ENCODE measurements around the gene GCAT.

Gene GCAT

DNA sequence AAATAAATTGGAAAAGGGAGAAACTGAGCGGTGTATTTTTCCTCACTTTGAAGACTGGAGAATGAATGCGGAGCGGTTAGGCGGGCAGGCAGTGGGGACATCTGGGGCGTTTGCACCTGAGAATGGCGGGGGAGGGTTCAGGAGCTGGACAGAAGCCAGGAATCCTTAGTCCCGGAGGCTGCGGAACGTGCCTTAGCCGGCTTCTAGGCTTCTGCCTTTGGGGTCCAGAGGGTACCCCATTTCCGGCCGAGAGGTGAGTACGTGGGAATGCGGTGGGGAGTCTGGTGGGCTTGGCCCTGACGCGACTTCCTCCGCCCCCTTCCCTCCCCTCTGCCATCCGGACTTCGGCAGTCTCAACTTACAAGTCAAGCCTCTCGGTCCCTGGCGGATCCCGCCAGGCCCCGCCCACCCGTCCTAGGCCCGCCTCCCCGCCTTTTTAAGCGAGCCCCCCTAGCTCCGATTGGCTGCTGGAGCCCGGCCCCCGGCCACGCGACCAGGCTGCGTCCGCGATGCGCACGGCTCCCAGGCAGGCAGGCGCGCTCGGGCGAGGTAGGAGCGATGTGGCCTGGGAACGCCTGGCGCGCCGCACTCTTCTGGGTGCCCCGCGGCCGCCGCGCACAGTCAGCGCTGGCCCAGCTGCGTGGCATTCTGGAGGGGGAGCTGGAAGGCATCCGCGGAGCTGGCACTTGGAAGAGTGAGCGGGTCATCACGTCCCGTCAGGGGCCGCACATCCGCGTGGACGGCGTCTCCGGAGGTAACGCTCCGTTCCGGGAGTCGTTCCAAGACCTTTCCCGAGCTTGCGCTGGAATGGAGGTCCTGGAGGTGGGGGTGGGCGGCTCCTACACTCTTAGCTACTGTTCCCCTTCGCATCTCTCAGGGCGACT, at the start of gene GCAT:
Gene GCAT, plus strand, starts transcription at position 525 of the 884 bp plus-strand sequence. Its CDS starts 34 bp downstream, at position 559.
- no peak for DNase-seq

DNA sequence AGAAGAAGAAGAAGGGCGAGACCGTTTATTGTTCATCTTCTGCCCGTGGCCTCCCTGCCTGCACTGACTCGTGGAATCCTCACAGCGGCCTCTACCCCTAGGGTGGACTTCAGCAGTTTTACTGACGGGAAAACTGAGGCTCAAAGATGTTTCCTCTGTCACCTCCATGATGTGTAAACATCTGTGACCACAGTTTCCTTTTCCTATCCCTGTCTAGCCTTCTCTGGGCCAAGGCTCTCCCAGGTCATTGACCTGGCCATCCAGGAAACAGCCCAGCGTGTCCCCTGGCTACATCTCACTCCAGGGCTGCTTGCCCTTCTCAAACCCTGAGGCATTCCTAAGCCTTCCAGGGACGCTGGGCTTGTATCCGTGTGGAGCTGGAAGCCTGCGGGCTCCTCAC, 49.0 kb upstream of the GCAT start:
- no peak for DNase-seq

DNA sequence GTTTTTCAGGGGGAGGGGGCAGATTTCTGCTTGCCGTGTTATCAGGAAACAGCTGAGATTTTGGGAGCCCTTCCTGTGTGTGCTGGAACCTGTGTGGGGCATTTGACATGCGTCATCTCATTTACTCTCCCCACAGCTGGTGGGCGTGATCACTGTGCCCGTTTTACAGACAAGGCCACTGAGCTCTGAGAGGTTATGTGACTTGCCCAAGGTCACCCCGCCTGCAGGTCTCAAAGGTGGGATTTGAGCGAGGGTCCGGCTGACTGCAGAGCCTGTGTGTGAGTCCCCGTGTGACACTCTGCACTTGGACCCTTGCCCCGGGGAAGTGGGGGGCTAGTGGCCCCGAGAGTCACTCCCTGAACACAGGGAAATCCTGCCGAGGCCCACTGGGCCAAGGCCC, 48.5 kb upstream of the GCAT start:
- no peak for DNase-seq

DNA sequence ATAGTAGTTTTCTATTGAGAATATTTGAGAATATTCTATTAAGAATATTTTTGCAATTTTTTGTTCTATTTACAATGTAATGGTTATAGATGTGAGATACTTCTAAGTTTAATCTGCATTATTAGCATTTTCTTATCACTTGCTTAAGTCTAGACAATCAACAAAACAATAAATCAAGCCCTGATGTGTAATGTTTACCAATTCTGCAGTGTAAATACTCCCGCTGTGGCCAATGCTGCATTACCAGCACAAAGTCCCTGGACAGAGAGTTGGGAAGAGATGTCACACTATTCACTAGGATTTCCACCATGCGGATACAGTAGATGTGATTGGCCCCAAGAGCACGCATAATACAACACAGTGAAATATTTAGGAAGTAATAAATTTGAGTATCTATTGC, 47.6 kb upstream of the GCAT start:
- no peak for DNase-seq

DNA sequence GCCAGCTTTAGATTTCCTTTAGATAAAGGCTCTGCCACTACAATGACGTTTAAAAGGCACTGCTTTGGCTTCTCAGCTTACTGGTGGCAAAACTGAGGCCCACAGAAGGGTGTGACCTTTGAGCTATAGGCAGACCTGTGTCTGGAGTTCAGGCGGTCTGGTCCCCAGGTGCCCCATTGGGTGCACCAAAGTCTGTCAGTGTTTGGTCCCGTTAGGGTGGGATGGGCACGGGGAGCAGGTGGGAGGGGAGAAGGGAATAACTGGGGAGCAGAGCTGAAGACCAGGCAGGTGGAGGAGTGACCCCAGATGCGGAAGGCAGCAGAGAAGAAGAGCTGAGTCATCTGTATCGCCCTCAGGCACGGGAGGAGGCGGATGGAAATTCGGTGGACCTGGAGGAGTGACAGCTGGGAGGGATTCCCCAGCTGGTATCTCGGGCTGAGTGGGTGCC, 45.3 kb upstream of the GCAT start:
- no peak for DNase-seq

DNA sequence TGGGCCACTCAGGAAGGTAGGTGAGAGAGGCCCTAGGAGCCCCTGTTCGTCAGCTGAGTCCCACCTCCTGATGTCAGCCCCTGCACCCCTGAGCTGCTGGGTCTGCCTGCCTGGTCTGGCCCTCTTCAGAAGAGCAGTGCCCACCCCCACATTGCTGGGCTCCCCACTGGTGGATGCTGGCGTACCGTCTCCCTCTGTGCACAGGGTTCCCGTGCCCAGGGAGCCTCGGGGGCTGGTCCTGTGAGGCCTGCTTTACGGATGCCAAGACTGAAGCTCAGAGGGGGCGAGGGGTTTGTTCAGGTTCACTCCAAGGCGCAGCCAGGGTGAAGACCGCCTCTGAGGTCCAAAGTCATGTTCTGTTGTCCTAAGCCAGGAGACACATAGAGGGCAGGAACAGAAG, 44.7 kb upstream of the GCAT start:
- DNase-seq: no peak

DNA sequence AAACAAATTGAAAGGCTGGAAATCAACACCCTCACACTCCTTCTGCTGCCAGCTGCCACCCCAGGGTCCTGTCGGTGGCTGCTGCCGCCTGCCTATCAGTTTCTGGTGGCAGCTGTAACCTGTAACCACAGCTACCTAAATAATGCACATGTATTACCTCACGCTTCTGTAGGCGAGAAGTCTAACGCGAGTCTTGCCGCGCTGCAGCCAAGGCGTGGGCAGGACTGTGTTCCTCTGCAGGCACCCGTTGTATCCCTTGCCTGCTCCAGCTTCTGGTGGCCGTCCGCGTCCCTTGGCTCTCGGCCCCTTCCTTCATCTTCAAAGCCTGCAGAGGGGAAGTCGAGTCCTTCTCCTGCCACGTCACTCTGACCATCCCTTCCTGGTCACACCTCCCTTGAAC, 44.1 kb upstream of the GCAT start:
- DNase-seq: no peak

DNA sequence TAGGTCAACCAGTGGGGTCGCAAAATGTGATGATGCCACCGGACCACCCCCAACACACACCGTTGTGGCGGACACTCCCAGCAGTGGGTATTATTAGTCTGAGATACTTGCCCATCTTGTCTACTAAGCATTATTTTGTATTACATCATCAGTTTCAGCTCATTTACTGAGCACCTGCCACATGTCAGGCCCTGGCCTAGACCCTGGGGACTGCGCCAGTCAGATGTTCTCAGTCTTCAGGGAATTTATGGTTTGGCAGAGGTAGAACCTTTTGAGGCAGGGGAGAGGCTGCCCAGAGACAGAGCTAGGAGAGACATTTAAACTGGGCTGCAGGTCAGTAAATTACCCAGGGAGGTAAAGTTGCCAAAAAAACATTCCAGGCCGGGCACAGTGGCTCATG, 43.1 kb upstream of the GCAT start:
- DNase-seq: no peak

DNA sequence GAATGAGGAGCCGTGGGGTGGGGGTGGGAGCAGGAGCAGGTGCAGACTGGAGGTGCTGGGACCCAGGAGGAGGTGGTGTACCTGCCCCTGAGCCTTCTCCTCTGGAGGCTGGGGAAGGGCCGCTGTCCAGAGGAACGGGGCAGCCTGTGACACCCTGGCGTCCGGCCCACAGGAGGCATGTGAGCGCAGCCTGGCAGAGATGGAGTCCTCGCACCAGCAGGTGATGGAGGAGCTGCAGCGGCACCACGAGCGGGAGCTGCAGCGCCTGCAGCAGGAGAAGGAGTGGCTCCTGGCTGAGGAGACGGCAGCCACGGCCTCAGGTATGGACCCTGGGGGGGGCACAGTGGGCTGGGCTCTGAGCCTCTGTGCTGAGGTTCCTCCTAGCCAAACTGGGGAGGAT, 42.2 kb upstream of the GCAT start:
- DNase-seq: no peak

DNA sequence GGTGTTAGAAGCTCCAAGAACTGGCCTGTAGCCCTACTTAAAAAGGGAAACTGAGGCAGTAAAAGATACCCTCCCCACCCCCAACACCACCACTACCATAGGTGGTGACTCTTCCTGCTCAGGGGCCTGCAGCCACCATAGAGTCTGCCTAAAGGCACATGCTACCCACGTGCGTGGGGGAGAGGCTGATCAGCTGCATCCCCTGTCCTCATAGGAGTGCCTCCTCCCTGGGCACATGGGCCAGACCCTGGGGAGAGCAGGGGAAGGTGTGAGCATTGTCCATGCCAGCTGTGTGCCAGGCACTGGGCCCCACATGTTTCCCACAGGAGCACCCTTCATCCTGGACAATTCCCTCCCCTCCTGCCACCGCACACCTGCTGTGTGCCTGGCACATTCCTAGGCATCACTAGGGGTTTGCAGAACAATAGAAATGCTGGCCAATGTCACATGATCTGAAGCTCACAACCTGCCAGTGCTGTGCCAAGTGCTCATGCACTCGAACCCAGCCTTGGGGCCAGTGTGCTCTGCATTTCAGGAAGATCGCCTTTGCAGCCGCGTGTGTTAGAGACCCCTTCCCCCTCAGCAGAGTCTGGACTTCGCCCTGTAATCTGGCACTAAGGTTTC, 41.7 kb upstream of the GCAT start:
- no peak for DNase-seq

DNA sequence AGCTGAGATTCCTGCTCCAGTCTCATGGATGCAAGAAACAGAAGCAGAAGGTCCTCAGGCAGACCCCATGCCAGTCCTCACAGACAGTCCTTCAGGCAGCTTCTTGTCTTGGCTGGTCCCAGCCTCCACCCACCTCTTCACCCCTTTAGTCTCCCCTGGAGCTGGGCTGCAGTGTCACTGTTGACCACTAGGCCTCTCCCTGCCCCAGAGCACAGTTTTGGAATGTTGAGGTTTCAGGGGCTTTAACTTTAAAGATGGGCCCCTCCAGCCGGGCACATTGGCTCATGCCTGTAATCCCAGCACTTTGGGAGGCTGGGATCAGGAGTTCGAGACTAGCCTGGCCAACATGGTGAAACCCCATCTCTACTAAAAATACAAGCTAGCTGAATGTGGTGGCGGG, 39.5 kb upstream of the GCAT start:
- DNase-seq: no peak

DNA sequence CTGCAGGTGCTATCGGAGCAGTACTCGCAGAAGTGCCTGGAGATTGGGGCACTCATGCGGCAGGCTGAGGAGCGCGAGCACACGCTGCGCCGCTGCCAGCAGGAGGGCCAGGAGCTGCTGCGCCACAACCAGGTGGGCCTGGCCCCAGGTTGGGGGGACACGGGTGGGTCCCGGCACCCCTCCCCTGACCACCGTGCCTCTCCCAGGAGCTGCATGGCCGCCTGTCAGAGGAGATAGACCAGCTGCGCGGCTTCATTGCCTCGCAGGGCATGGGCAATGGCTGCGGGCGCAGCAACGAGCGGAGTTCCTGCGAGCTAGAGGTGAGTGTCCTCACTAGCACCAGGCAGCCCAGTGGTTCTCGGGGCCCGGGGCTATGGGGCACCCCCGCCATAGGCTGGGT, 38.7 kb upstream of the GCAT start:
- DNase-seq: no peak

DNA sequence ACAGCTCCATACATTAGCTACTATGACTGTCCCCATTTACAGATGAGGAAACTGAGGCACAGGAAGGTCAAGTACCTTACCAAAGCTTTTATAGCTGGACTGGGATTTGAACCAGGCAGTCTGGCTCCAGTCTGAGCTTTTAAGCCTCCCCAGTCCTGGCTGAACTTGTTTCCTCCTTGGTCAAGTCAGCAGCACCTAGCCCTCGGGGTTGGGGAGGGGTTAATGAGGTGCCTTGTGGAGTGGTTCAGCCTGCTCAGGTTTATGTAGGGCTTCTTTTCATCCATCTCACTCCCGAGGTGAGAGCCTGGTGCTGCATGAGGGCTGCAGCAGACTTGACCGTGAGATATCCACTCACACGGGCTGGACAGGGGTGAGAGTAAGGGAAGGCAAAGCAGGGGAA, 36.7 kb upstream of the GCAT start:
- no peak for DNase-seq

DNA sequence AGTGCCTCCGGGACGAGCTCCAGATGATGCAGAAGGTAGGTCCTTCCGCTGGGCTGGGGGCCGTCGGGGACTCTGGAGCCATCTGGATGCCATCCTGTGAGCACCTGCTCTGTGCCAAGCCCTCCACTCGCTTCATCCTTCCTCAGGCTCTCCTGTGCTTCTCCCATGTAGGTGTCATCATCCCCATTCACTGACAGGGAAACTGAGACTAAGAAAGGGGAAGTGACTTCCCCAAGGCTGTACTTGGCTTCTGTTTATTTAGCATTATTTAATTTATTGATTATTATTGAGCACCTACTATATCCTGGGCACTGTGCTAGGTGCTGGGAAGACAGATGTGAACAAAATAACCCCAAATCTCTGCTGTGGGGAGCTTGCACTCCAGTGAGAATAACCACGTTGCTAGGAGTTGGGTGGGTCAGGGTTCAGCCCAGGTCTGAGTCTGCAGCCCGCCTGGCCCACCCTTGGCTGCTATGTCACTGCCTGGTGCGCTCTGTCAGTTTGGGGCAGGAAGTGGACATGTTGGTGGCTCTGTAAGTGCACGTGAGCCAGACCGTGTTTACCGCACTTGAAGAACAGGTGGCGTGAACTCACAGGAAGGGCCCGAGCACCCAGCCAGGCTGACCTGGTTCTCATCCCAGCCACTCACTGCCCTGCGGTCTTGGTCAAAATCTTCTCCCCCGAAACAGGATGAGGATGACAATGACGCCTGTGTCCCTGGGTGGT, 35.9 kb upstream of the GCAT start:
- no peak for DNase-seq

DNA sequence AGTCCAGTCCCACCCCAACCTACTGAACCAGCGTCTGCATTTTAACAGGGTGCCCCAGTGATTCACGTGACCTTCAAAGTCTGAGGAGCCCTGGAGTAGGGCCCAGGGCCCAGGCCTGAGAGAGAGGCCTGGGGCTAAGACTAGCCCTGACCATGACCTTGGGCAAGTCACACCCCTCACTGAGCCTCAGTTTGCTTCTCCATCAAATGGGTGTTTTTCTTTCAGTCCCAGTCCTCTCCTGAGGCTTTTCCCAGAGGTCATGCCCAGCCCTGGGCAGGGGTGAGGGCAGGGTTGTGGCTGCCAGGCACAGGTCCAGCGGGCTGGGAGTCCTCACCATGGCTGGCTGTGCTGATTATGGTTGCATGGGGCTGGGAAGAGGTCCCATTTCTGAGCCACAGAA, 33.0 kb upstream of the GCAT start:
- DNase-seq: no peak

DNA sequence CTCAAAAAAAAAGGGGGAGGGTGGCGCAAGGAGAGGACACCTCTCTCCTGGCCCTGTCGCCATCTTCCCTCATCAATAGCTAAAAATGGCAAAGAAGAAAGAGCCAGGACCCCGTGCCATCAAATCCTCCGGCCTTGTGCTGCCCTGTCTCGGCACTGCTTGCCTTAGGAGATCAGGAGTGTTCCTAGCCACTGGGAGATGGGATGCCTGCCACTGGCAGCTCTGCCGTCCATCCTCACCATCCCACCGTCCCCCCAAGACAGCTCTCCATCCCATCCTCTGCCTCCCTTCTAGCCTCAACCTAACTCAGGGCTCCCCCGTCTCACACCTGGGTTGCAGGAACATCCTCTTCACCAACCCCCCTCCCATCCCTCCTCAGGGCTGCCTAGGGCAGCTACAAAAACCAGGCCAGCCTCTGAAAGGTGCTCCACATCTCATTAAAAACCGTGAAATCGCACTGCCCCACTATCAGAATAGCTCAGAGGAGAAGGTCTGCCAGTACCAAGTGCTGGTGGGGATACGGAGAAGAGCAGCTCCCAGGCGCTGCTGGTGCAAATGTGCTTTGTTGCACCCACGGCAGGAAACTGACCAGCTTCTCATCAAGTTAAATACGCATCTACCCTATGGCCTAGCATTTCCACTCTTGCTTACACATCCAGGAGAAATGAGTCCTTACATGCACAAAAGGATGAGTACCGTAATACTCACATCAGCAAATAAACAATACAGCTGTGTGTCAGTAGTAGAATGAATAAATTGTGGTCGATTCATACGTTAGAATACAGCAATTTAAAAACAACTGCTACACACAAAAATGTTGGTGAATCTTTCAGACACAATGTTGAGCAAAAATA, 31.7 kb upstream of the GCAT start:
- no peak for DNase-seq

DNA sequence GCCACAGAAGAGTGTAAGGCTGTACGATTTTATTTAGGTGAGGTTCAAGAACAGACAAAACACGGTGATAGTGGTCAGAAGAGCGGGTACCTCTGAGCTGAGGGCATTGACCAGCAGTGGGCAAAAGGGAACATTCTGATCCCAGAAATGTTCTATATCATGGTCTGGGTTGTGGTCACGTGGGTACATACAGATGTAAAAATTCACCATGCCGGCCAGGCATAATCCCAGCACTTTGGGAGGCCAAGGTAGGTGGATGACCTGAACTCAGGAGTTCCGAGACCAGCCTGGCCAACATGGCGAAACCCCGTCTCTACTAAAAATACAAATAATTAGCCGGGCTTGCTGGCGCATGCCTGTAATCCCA, 31.1 kb upstream of the GCAT start:
- DNase-seq: no peak

DNA sequence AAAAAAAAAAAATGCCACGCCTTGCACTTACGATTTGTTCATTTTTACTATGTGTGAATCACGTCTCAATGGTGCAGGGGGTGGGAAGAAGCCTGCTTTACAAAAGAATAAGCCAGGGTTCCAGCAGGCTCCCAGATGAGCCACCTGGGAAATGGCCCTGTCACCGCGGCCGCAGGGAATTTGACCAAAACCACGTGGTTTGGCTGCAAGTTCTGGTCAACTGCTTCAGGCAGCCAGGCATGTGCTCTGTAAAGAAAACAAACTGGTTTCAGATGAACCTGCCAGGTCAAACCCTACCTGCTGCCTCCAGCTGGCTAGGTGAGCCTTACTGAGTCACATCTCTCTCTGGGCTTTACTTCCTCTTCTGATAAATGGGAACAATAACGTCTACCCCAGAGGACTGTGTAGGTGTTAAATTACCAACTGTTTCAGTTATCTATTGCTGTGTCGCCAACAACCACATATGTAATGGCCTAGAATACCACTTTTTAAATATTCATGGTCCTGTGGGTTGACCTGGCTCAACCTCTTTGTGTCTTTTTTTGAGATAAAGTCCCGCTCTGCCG, 30.5 kb upstream of the GCAT start:
- no peak for DNase-seq

DNA sequence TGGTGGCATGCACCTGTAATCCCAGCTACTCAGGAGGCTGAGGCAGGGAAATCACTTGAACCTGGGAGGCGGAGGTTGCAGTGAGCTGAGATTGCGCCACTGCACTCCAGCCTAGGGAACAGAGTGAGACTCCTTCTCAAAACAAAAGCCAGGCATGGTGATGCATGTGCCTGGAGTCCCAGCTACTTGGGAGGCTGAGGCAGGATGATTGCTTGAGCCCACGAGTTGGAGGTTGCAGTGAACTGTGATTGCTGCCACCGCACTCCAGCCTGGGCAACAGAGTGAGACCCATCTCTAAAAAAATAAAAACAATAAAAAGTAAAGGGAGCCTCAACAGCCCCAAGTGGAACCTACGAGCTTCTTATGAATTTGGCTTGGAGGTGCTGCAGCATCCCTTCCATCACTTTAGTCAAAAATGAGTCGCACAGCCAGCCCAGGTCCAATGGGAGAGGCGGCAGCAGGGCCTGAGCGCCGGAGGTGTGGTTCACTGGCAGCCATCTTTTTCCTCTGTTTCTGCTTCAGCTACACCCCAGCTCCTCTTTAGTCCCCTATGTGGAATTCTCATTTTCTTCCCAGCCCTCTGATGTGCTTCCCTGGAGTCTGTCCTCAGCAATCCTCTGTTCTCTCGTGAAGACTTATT, 29.2 kb upstream of the GCAT start:
- no peak for DNase-seq

DNA sequence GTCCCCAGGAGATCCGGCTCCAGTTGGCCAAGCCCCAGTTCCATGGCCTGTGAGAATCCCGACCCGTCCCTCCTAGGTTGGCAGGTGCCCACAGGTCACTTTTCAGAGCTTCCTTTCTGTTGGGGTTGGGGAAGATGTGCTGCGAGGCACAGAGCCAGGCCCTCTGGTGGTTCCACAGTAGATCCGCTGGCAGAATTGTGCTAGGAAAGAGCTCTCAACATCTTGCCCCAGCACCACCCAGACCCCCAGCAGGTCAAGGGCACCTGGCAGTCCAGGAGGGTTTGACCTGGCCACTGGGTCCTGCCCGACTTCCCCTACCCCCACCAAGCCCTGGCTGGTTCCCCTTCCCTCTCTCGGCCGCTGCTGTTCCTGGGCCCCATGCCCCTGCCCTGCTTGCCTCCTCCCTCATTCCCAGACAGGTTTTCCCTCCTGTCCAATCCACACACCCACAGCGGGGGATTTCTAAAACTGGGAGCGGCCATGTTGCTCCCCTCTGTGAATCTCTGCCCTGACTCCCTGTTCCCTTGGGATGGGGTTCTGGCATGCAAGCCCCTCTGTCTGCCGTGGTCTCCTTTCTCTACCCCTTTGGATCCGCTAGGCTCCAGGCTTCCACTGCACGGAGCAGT, 26.2 kb upstream of the GCAT start:
- DNase-seq: no peak

DNA sequence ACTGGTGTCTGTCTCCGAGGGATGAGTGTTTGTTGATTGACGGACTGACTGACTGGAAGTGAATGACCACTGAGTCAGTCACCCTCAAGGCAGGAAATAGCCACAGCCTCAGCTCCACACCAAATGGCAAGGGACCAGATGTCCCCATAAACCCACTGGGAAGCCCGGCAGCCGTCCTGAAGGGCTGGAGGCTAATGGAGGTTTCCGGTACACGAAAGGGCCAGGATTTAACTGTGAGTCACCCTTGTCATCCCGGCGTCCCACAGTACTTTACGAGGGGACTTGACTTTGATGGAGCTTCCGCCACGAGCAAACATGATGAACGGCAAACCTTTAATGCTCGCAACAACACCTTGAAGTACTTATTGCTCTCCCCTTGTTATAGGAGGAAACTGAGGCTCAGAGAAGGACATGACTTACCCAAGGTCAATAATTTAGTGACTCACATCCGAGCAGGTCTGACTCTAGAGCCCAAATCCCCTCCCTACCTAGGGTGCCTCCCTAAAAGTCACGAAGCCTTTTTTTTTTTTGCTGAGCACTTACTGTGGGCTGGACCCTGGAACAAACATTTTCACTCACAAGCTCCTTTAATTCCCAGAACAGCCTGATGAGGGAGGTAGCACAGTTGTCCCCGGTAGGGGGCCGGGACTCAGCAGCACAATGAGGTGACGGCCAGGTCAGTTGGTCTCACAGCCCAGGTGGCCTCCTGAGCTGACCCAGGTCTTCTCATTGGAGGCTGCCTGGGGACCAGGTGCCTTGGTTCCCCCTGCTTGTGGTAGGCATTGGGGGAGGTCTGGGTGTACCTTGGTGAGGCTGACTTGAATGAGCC, 25.2 kb upstream of the GCAT start:
- DNase-seq: no peak
